Muscle layer of colon (tissue), 2 donors: ENCODE data around the gene CNTLN.
"Not testable (repeated sequence)": the region's sequence is repeated elsewhere in the genome, so short reads cannot be mapped to it uniquely, and the experiment has no call there.

Experiments
- H3K27ac ChIP-seq: one replicate; pipeline ENCODE4 v1.7.0; 2013; ENCODE audit warnings: low read depth, mild to moderate bottlenecking, low read length, moderate library complexity
- H3K27me3 ChIP-seq, 2 donors: one replicate each; pipeline ENCODE4 v1.7.0; 2013; ENCODE audit warnings: low read length in 2 of 2, mild to moderate bottlenecking in 2 of 2; ENCODE audit not compliant: insufficient read depth in 2 of 2, control insufficient read depth in 1 of 2
- H3K36me3 ChIP-seq: one replicate; pipeline ENCODE4 v1.7.0; 2013; ENCODE audit warnings: mild to moderate bottlenecking, low read length; ENCODE audit not compliant: insufficient read depth
- H3K4me1 ChIP-seq: one replicate; pipeline ENCODE4 v1.7.0; 2013; ENCODE audit warnings: mild to moderate bottlenecking, low read length; ENCODE audit not compliant: insufficient read depth
- H3K4me3 ChIP-seq, 2 donors: one replicate each; pipeline ENCODE4 v1.7.0; 2013; ENCODE audit warnings: low read length in 2 of 2, low read depth in 1 of 2, mild to moderate bottlenecking in 1 of 2, moderate library complexity in 1 of 2
- H3K9ac ChIP-seq: one replicate; pipeline ENCODE4 v1.7.0; 2013; ENCODE audit warnings: low read length
- H3K9me3 ChIP-seq: one replicate; pipeline ENCODE4 v1.7.0; 2013; ENCODE audit warnings: mild to moderate bottlenecking, low read length
- donor health status: abdominal sarcoma.
- donor health status: Adenocarcinoma of cecum.

The CNTLN gene

DNA sequence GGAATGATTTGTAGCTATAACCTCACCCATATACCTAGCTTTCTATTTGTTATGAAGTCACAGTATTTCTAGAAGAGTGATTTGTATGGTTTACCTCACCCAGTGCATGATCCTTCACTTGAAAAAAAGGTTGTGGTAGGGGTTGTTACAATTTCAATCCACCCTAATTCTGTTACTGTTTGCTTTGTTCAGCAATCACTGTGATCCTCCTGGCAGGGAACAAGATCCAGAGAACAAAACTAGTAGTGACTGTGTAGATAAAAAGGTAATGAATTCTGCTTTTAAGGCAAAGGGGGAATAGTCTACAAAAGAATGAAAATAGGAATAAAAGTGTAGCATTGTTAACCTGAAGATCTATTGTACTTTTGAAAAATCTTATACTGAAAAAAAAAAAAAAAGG lies 252.7 kb downstream of the CNTLN start:
- Histone ChIP-seq H3K27me3 (no peaks in the 10 kb centered on the region), H3K9me3 (no peaks in the 10 kb centered on the region), H3K9ac (no peak overlapping the region), H3K4me3 (no peak overlapping the region), H3K36me3 (no peaks in the 10 kb centered on the region), H3K27ac (no peak overlapping the region), H3K4me1 (no peaks in the 10 kb centered on the region)

DNA sequence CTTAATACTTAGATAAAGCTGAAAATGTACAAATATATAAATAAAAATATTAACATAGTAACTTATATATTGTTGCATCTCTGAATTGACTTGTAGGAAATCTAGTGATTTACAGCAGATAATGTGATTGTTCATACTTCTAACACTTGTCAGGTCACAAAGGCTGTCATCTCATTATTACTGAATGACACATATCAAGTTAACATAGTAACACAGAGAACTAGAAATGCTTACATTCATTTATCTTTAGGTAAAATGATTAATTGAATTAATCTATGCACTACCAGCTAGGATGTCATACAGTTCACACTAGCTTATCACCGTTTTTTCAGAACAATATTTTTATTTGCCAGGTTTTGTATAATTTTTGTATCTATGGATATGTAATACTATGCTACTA lies 254.2 kb downstream of the CNTLN start:
- Histone ChIP-seq H3K27me3 (no peaks in the 10 kb centered on the region), H3K36me3 (no peaks in the 10 kb centered on the region), H3K4me3 (no peak overlapping the region), H3K9ac (no peak overlapping the region), H3K27ac (no peak overlapping the region), H3K4me1 (no peaks in the 10 kb centered on the region), H3K9me3 (no peaks in the 10 kb centered on the region)

DNA sequence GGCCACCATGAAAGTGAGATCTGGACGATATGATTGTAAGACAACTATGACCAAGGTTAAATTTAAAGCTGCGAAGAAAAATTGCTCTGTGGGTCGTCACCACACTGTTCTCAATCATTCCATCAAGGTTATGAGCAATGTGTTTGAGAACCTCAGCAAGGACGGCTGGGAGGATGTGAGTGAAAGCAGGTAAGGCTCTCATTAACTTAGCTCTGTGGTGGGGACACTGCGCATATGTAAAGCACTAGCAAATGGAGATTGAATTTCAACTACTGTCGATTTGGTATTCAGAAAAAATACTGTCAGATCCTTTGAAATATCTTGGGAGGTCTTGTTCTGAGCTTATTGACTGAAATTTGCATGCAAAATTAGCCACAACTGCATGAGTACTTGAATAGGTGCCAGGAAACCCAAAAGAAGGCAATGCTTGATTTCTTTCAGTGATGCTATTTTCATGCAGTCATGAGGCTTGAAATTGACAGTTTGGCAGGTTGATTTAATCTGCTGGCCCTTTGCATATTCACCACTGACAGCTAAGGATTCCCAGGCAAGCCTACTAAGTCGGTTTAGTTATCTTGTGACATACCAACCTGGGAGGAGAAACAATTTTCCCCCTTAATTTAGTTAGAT lies 260.2 kb downstream of the CNTLN start:
- Histone ChIP-seq H3K9ac (no peak overlapping the region), H3K9me3 (no peaks in the 10 kb centered on the region), H3K27me3 (no peaks in the 10 kb centered on the region), H3K4me1 (no peaks in the 10 kb centered on the region), H3K27ac (no peak overlapping the region), H3K36me3 (no peaks in the 10 kb centered on the region), H3K4me3 (no peak overlapping the region)

DNA sequence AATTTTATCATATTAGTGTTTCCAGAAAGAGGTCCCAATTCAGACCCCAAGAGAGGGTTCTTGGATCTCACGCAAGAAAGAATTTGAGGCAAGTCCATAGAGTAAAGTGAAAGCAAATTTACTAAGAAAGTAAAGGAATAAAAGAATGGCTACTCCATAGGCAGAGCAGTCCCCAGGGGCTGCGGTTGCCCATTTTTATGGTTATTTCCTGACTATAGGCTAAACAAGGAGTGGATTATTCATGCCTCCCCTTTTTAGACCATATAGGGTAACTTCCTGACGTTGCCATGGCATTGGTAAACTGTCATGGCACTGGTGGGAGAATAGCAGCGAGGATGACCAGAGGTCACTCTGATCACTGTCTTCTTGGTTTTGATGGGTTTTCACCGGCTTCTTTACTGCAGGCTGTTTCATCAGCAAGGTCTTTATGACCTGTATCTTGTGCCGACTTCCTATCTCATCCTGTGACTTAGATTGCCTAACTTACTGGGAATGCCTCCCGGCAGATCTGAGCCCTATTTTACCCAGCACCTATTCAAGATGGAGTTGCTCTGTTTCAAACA lies 262.4 kb downstream of the CNTLN start:
- not testable (repeated sequence) for H3K27ac ChIP-seq, H3K9ac ChIP-seq, H3K36me3 ChIP-seq, H3K27me3 ChIP-seq, H3K4me1 ChIP-seq, H3K4me3 ChIP-seq, H3K9me3 ChIP-seq

DNA sequence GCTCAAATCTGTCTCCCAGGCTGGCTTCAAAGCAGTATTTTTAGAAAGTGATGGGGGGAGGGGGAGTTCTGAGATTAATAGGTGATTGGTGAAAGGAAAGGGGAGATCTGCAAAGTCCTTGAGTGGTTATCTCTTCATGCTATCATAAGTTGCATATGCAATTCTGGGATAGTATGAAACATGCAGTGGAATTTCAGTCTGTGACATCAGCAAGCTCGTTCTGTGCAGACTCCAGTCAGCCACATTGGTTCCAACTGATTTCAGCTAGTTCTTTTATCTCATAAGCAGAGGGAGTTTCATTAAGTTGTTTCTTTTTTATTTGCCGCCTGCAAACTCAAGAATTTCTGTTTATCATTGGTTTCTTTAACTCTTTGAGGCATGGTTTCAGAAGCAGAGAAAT lies 263.5 kb downstream of the CNTLN start:
- H3K36me3 ChIP-seq, result peaks cover 5% of the 10 kb centered on the region
- no peaks in the 10 kb centered on the region for H3K9me3 ChIP-seq
- no peak overlapping the region for H3K9ac ChIP-seq
- H3K27me3 ChIP-seq, result no peaks in the 10 kb centered on the region
- H3K27ac ChIP-seq, result no peak overlapping the region
- no peak overlapping the region for H3K4me3 ChIP-seq
- no peaks in the 10 kb centered on the region for H3K4me1 ChIP-seq

GRCh38 chr9:17401858-17402257 lies 267.0 kb downstream of the CNTLN start:
- Histone ChIP-seq H3K27me3 (no peaks in the 10 kb centered on the region), H3K4me1 (no peaks in the 10 kb centered on the region), H3K27ac (no peak overlapping the region), H3K9me3 (no peaks in the 10 kb centered on the region), H3K4me3 (no peak overlapping the region), H3K9ac (no peak overlapping the region), H3K36me3 (peaks cover 5% of the 10 kb centered on the region)

- no peak overlapping the region for H3K4me3 ChIP-seq
- H3K9me3 ChIP-seq, result no peaks in the 10 kb centered on the region
- no peaks in the 10 kb centered on the region for H3K4me1 ChIP-seq
- no peaks in the 10 kb centered on the region for H3K27me3 ChIP-seq
- peaks cover 5% of the 10 kb centered on the region for H3K36me3 ChIP-seq
- no peak overlapping the region for H3K27ac ChIP-seq
- H3K9ac ChIP-seq, result no peak overlapping the region
These were observed 267.5 kb downstream of the CNTLN start for GRCh38 chr9:17402309-17402708.

GRCh38 chr9:17403539-17403938 lies 268.7 kb downstream of the CNTLN start:
- Histone ChIP-seq H3K4me1 (no peaks in the 10 kb centered on the region), H3K36me3 (peaks cover 5% of the 10 kb centered on the region), H3K4me3 (no peak overlapping the region), H3K9me3 (no peaks in the 10 kb centered on the region), H3K27me3 (no peaks in the 10 kb centered on the region), H3K9ac (no peak overlapping the region), H3K27ac (no peak overlapping the region)

- Histone ChIP-seq H3K9me3 (no peaks in the 10 kb centered on the region), H3K9ac (no peak overlapping the region), H3K27me3 (no peaks in the 10 kb centered on the region), H3K27ac (no peak overlapping the region), H3K36me3 (no peaks in the 10 kb centered on the region), H3K4me1 (no peaks in the 10 kb centered on the region), H3K4me3 (no peak overlapping the region)
These were observed 280.1 kb downstream of the CNTLN start for GRCh38 chr9:17414986-17415385.

- H3K36me3 ChIP-seq, result no peaks in the 10 kb centered on the region
- no peak overlapping the region for H3K27ac ChIP-seq
- peaks cover 8% of the 10 kb centered on the region for H3K4me1 ChIP-seq
- H3K9me3 ChIP-seq, result no peaks in the 10 kb centered on the region
- no peaks in the 10 kb centered on the region for H3K27me3 ChIP-seq
- H3K9ac ChIP-seq, result no peak overlapping the region
- H3K4me3 ChIP-seq, result peak overlapping the region in 1 of 2 donors; percentile 22
These were observed 288.3 kb downstream of the CNTLN start for GRCh38 chr9:17422994-17423680.

GRCh38 chr9:17423681-17424011 lies 288.8 kb downstream of the CNTLN start:
- peaks cover 8% of the 10 kb centered on the region for H3K4me1 ChIP-seq
- no peaks in the 10 kb centered on the region for H3K36me3 ChIP-seq
- H3K27me3 ChIP-seq, result no peaks in the 10 kb centered on the region
- H3K9ac ChIP-seq, result no peak overlapping the region
- no peak overlapping the region for H3K4me3 ChIP-seq
- no peak overlapping the region for H3K27ac ChIP-seq
- H3K9me3 ChIP-seq, result no peaks in the 10 kb centered on the region

DNA sequence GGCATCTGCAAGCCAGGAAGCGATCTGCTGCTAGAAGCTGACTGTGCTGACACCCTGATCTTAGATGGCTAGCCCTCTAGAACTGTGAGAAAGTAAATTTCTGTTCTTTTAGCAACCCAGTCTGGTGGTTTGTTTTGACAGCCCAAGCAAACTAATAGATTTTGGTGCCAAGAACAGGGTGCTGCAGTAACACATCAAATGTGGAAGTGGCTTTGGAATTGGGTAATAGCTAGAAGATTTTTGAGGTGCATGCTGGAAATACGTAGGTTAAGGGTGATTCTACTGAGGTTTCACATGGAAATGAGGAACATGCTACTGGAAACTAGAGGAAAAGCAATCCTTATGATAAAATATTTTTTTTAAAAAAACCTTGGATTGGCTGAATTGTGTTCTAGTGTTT lies 290.5 kb downstream of the CNTLN start:
- H3K27me3 ChIP-seq, result no peaks in the 10 kb centered on the region
- no peak overlapping the region for H3K27ac ChIP-seq
- no peak overlapping the region for H3K4me3 ChIP-seq
- H3K9ac ChIP-seq, result no peak overlapping the region
- no peaks in the 10 kb centered on the region for H3K36me3 ChIP-seq
- peaks cover 8% of the 10 kb centered on the region for H3K4me1 ChIP-seq
- no peaks in the 10 kb centered on the region for H3K9me3 ChIP-seq
